NOMO-1 (cell line): ENCODE results near the gene SUSD6.
"Not testable (repeated sequence)": the region's sequence is repeated elsewhere in the genome, so short reads cannot be mapped to it uniquely, and the experiment has no call there.

Experiments
- DNase-seq, 2 experiments: peaks; one replicate each; lab custom pipeline; 2025; ENCODE audit not compliant: unreplicated experiment in 2 of 2; lab: John Stamatoyannopoulos, UW

SUSD6 gene

GRCh38 chr14:69591317-69591716 lies 20.1 kb upstream of the SUSD6 start:
- DNase-seq, result no peak

- no peak for DNase-seq
These were observed 18.2 kb upstream of the SUSD6 start for GRCh38 chr14:69593018-69593677.

DNA sequence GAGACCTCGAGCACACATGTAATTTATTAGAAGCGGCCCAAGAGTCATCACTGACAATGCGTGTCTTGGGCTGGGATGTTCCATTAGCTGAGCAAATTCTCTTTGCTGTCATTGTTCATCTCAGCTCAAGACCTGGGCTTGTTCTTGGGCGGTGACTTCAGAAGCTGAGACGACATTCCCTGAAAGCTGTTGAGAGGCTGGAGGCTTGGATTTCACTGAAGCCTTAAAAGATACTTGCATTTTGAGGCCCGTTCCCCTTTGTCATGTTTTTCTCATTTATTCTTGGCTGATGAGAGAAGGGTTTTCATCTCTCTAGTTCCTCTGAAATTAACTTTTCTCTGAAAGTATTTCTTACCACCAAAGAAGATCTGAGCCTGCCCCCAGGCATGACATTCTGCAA lies 16.6 kb upstream of the SUSD6 start:
- DNase-seq, result no peak

- no peak for DNase-seq
These were observed 16.1 kb upstream of the SUSD6 start for GRCh38 chr14:69595336-69595735.

DNA sequence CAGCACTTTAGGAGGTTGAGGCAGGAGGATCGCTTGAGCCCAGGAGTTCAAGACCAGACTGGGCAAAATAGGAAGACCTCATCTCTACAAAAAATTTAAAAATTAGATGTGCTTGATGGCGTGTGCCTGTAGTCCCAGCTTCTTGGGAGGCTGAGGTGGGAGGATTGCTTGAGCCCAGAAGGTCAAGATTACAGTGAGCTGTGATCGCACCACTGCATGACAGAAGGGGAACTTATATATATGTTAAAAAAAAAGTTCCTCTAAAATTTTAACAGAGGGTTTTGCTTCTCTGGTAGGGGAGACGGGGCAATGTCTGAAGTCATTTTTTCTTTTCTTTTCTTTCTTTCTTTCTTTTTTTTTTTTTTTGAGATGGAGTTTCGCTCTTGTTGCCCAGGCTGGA lies 12.0 kb upstream of the SUSD6 start:
- DNase-seq, result not testable (repeated sequence)

- no peak for DNase-seq
These were observed 11.0 kb upstream of the SUSD6 start for GRCh38 chr14:69600304-69600891.

DNA sequence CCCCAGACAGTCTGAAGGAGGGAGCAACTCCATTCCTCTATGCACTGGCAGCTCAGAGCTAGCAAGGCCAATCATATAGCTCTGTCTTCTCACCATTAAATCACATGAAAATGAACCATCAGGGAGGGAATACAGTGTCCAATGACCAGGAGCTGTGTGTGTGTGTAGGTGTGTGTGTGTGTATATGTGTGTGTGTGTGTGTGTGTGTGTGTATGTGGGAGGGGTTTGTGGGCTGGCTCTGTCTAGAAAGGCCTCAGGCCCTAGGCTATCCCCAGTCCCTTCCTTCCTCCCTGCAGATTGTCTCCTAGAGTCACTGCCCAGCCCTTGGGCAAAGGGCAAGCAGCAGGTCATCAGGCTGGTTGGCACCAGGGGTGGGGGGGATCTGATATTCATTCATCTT lies 5.7 kb upstream of the SUSD6 start:
- no peak for DNase-seq

- peak in 1 of 2 experiments; percentile 17 for DNase-seq
These were observed 4.9 kb upstream of the SUSD6 start for GRCh38 chr14:69606258-69607184.

GRCh38 chr14:69610020-69610873 lies 1.1 kb upstream of the SUSD6 start:
- DNase-seq, result no peak

DNA sequence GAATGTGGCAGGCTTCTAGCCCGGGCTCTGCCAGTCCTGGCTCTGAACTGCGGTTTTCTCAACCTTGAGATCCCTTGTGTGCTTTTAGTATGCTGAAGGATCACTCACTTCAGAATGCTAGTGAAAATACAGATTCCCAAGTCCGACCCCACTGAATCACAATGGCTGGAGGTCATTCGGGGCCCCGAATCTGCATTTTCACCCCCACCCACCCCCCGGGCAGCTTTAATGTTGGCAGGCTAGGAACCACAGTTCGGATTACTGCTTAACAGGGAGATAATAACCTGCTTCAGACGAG lies 573 bp upstream of the SUSD6 start:
- DNase-seq, result no peak

DNA sequence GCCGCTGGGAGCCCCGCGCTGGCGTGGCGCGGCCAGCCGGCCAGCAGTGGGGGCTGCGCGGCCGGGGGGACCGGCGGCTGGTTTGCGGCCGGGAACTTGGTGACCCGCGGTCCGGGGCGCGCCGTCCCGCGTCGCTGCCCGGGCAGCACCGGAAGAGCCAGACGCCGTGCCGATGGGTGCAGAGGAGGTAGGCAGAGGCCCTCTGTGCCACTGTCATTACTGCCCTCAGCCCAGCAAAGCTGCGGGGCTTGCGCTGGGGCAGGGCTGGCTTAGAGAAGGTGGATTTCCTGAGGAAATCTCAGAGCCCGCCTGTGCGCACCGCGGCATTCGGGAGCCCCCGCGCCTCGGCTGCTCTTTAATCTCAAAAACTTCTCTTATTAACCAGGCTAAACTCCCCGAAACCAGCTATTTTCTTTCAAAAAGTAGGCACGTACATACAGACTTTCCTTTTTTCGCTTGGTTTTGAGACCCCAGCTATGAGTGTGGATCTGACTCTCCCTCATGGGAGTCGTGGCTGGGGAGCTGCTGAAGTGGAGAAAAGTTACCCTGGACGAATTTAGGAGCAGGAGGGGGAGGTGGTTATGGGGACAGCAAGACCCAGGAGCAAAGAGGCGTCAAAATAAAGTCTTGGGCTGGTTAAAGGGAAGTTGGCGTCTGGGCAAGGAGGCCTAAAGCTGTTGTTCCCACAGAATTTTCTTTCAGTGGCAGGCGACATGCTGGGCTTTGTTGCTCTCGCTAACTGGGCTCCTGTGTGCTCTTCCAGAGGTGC lies 802 bp downstream of the SUSD6 start:
- peak; percentile 36 to 43 for DNase-seq

DNA sequence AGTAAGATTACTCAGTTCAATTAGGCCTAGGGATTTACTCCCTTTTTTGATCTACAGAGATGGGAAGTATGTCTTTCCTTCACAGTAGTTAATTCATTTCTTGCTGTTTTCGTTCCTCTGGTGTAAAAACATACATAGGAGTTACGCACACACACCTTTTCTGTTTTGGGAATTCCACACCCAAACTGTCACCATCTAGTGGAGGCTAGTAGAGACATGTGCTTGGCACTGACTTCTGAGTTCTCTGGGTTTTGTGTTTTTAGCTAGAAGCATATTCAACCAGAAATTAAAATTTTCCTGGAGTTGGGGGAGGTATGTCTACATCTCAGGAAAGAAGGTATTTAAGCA lies 1.4 kb downstream of the SUSD6 start:
- DNase-seq, result no peak

DNA sequence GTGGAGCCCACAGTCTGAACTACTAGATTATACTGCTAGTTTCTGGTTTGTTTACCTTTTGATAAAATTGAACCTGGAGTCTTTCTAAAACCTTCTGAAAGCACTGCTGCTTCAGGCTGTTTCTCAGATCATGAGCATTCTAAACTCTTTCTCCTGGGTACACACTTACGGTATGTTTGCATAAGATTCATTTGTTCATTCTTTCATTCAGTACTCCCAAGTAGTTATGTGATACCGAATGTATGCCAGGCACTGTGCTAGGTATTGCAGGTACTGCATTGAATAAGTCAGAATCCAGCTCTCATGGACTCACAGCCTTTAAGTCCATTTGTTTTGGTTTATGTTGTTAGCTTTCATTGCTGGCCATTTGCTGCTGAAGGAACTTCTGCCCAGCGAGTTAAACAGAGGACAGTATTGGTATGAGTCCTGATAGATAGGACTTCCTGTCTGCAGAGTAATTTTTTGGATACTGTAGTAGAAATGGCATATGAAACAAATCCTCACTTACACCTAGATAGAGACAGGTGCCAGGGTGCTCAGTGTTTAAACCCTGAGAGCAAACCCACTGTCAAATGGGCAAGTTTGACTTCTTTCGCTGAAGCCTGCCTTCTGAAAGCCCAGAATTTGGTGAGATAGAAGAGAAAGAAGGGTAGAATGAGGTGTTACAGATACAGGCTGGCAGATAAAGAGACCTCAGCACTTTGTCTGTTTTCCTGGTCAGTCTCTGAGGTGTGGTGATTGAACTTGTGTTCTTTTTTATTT lies 2.1 kb downstream of the SUSD6 start:
- DNase-seq, result no peak

- DNase-seq, result peak; percentile 78 to 88
These were observed 3.2 kb downstream of the SUSD6 start for GRCh38 chr14:69614592-69614991.

GRCh38 chr14:69615121-69615495 lies 3.7 kb downstream of the SUSD6 start:
- DNase-seq, result no peak

DNA sequence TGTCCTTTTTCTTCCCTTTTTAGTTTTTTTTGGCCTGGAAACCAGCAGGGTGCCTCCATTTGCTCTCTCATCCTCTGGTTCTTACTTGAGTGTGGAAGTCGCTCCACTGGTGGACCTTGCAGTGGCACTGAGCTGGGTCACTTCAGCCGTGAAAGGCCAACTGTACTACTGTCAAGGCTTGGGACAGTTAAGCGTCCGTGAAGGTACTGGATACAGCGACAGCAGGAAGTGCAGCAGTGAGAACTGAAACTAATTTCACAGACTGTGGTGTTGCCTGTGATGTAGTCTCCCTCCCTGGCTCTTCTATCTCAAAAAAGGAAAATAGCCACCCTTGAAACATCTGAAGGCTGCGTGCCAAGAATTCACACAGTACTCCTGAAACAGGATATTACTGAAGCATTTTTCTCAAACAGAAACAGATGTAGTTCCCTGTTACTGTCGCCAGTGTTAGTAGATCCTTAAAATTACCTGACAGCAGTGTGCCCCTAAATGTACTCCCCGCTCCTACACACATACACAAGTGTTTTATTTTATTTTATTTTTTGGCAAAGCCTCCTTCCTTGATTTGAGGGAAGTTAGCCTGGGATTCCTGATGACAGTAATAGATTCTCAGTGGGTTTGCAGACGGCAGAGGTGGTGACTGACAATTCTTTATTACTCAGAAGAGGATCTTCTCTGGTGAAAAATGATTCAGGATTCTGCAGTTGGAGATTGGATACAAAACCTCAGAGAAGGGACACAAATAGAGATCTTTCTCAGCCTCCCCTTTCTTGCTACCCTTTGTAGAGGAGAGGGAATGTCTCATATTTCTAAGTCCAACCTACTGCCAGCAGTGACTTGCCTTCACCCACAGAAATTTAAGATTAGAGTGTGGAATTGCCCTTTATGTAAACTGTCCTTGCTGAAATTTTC lies 4.4 kb downstream of the SUSD6 start:
- DNase-seq, result peak; percentile 60 to 94

DNA sequence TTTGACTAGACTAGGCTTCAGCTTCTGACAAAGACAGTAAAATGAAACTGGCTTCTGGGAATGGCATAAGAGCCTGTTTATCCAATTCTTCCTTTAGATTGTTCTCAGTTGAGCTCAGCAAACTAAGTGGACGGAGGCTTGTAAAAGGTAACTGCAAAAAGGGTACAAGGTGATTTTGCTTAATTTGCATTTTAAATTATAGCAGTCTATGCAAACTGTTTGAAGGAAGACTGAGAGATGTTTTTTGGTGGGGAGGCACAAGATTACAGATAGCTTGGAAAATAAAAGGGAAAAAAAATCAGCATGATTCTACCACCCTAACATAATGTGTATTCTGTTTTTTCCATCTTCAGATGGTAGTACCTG lies 5.0 kb downstream of the SUSD6 start:
- DNase-seq, result no peak

DNA sequence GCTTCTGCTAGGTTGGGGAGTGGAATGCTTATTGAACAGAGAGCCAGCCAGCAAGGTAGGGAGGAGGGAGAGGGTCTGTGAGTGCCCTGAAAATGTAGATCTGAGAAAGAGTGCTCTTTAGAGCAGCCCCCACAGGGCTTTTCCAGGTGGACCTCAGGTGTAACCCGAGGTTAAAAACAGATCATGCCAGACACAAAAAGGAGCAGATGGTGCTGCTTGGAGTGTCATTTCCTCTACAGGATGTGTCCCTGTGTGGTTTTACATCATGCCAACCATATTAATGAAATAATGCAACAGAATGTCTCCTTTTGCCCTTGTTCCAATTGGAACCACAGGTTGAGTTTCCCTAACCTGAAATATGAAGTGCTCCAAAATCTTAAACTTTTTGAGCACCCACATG lies 6.4 kb downstream of the SUSD6 start:
- DNase-seq, result no peak

DNA sequence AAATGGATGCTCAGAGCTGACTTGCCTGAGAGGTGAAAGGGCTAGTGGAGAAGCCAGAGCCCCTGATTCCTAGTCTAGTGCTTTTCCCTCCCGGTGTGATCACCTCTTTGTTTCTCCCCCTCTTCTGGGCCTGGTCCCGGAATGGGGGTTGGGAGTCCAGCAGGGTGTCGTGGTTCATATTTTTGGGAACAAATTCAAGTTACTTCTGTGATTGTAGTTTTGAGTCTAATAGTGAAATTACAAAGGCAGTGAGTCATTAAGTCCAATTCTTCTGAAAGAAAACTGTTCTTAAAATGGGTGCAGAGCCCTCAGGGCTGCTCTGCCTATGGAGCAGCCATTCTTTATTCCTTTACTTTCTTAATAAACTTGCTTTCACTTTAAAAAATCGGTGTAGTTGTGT lies 7.6 kb downstream of the SUSD6 start:
- no peak for DNase-seq
